HG02588 (cell line): ENCODE results near the gene PCNX4.
"Not testable (repeated sequence)": the region's sequence is repeated elsewhere in the genome, so short reads cannot be mapped to it uniquely, and the experiment has no call there.

ENCODE experiments used
- ATAC-seq: cut with Tn5 transposase; IDR thresholded peaks from one replicate; pipeline ENCODE4 v1.9.1; 2021; ENCODE audit warnings: mild to moderate bottlenecking, moderate library complexity; ENCODE audit not compliant: unreplicated experiment

PCNX4 gene

DNA sequence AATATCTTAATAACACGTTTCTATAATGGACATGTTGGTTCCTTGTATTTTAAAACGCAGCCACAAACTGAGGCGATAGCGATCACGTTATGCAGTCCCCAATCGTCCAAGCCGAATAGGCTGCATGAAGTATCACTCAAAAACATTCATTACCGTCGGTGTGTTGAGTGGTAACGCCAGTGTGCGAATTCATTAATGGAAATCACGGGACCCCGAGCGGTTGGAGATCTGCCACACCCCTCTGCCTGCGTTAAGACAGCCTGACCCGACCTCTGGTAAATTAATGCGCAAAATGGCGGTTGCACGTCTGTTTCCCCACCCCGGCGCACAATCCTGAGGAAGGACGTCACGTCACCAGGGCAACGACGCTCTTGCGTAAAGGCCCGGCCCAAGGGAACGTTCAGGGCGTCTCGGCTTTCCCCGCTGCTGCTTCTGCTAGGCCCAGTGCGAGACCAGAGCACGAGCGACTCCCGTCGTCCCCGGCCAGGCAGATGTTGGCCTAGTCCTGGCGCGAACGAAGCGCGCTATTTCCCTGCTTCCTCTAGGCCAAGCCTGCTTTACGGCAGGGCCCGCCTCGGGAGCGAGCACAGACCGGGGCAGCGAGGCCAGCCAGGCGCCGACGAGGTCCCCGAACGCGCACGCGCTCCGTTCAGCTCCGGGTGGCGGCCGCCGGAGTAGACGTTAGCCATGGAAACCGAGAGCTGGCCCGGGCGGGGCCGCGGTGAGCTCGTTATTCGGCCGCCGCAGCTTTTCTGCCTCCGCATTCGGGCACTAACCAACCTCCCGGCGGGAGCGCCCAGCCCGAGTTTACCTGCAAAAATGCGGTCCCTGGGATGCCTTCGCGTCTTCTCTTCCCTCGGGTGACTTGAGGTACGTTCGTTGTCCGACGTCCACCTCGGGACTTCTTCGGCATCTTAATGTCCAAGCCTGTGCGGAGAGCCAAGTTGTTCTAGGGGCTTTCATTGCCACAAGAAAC is at the start of gene PCNX4:
Gene PCNX4 (plus strand): TSS at position 374 of the 976 bp plus-strand sequence. CDS start 15,716 bp downstream, outside the sequence.
- ATAC-seq, result peak; percentile 98

DNA sequence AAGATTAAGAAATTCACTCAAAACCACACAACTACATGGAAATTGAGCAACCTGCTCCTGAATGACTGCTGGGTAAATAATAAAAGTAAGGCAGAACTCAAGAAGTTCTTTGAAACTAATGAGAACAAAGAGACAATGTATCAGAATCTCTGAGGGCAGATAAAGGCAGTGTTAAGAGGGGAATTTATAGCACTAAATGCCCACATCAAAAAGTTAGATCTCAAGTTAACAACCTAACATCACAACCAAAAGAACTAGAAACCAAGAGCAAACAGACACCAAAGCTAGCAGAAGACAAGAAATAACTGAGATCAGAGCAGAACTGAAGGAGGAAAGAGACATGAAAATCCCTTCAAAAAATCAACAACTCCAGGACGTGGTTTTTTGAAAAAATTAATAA is 43.7 kb upstream of the PCNX4 start:
- ATAC-seq, result not testable (repeated sequence)

- no peak for ATAC-seq
These were observed 40.0 kb upstream of the PCNX4 start for GRCh38 chr14:60051721-60052221.

DNA sequence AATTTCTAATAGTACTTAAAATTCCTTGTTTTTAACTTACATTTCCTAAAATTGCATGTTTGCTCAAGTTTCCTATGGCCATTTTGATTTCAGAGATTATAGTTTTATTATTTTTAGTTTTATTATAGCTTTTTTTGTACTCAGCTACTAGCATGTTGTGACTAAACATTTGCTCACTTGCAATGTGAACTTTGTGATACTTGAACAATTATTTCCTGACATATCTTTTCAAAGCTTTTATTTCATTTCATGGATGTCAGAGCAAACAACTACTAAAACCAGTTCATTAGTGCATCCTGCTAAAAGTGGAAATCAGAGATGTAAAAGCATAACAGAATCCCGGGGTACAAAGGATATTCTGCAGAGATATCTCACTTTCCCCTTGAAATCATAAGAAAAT is 33.6 kb upstream of the PCNX4 start:
- ATAC-seq, result no peak

- ATAC-seq, result no peak
These were observed 30.4 kb upstream of the PCNX4 start for GRCh38 chr14:60061371-60061770.

DNA sequence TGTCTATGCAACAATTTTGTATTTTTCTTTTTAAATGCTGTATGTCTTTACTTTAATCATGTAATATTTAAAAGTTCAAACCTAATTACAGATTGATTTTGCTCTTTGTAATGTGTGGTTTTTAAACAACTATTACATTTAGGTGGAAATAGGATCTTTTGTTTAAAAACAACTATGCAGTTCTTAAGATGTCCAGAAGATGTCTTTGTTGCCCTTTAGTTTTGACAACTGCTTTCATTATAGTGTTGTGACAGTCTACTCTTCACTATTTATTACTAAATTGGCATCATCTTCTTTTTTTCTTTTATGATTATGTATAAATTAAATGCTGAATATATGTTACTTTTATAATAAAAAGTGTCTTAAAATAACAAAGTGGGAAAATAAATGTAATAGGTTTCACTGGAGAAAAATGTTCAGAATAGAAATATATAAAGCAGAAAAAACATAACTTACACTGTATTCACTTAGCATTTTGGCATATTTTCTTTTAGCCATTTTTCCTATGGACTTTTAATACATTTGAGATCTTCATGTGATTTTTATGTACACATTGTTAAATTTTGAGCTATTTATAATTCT is 27.1 kb upstream of the PCNX4 start:
- ATAC-seq, result no peak

- no peak for ATAC-seq
These were observed 23.8 kb upstream of the PCNX4 start for GRCh38 chr14:60067882-60068281.

GRCh38 chr14:60079723-60080122 is 12.0 kb upstream of the PCNX4 start:
- ATAC-seq, result no peak

DNA sequence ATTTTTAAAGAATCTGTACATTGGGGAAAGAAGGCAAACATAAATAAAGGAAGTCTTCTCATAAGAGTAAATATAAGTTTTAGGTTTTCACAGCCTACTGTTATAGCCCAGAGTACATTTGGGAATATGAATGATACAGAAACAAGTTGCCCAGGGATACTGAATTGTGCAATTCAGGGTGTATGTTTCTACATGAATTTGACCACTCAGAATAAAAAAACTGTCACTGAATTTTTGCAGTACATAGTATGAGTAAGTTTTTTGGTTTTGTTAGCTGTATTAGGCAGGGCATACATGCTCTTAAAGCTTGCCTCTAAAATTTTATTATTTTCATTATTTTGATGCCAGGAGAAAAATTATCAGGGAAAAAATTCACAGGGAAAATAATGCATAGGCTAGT is 6.6 kb upstream of the PCNX4 start:
- no peak for ATAC-seq

- no peak for ATAC-seq
These were observed 6.0 kb upstream of the PCNX4 start for GRCh38 chr14:60085693-60086092.

DNA sequence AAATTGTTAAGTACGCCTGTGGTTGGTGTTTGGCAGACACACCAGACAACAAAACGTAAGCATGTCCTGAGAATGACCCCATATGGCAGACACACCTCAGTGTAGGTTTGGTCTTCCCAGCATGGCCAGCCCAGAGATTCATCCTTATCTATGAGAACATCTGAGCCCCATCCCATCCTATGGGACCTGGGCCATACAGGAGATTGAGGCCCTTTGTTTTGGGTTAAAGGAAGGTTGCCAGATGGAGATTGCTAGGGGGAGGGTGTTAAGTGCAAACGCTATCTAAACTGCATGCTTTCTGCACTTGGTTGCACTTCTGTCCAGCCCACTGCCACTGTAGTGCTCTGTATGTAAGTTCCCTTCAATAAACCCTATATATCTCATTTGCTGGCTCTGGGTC is 4.1 kb upstream of the PCNX4 start:
- no peak for ATAC-seq

DNA sequence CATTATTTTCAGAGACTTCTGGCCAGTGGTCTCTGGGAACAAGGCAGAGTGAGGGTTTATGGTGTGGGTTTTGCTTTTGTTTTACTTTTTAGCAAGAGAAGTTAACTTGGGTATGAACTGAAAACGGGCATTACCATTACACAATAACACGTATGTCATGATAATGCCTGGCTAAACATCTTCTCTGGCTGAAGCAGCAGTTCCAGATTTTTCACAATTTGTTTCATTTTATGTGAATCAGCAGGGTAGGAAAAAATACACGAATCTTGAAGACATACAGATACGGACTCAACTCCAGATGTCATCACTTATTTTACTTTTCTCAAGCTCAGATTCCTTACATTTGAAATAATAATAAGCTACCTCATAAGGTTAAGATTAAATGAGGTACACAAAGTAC is 2.5 kb upstream of the PCNX4 start:
- ATAC-seq, result no peak

DNA sequence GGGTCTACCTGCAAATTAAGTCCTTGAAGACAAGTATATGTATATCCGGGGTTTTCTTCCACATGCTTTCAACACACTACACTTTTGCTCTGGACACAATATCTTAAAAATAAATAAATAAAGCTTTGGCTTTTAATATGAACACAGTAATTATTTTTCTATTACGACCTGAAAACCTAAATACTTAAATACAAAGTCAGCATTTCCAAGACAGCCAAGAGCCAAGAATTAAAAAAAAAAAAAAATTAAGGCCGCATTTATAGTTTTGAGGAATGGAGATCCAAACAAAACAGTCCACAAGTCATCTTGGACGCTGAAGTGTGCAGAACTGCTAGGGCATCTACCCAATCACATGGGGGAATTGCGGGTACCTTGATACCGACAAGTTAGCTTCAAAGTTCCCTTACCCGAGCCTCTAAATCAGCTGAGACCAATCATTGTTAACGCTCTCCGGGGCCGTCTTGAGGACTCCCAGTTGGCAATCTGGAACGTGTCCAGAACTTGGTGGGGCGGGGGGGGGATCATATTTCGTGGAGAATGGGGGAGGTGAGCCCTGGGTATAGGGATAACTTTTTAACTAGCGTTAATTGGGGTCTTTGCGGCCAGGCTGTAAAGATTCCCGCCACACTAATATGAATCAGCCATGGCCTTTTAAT is 731 bp upstream of the PCNX4 start:
- ATAC-seq, result no peak

DNA sequence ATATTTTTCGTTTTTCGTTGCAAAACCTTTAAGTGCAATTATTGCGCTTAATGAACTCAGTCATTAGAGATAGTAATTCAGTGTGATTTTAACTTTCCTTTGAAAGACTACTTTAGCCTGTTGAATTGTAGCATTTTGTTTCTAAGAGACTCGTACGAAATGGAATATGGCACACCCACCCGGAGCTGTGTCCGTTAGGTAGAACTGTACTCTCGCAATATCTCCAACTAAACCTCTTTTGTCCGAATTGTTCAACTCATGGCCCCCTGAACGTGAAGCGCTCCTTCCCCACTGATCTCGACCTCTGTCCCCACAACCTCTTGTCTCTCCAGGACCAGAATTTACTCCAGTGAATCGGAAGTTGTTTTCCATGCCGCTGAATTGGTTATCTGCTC is 800 bp downstream of the PCNX4 start:
- ATAC-seq, result no peak

DNA sequence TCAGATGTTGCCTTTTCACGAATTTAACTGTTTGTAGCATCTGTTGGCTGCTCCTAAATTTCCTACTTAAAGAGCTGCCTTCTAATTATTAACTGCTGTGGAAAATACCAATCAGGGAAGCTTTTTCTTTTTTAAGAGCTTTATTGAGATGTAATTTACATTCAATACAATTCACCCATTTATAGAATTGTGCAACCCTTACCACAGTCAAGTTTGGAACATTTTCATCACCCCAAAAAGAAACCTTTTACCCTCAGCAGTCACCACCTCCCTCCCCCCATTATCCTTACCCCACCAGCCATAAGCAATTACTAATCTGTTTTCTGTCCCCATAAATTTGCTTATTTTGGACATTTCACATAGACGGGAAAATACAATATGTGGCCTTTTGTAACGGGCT is 1.4 kb downstream of the PCNX4 start:
- ATAC-seq, result no peak

DNA sequence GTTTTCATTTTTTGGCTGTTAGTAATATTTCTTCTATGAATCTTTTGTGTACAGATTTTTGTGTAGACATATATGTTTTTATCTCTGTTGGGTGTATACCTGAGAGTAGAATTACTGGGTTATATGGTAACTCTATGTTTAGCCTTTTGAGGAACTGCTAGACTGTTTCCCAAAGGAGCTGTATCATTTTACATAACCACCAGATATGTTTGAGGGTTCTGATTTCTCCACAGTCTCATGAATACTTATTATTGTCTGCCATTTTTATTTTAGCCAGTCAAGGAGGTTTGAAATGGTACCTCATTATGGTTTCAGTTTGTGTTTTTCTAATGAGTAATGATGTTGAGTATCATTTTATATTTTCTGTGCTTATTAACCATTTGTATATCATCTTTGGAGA is 1.9 kb downstream of the PCNX4 start:
- ATAC-seq, result no peak

- ATAC-seq, result no peak
These were observed 2.7 kb downstream of the PCNX4 start for GRCh38 chr14:60094306-60094897.

GRCh38 chr14:60095231-60095630 is 3.5 kb downstream of the PCNX4 start:
- no peak for ATAC-seq

- ATAC-seq, result no peak
These were observed 4.2 kb downstream of the PCNX4 start for GRCh38 chr14:60095781-60096450.

- ATAC-seq, result no peak
These were observed 6.3 kb downstream of the PCNX4 start for GRCh38 chr14:60097974-60098373.

- not testable (repeated sequence) for ATAC-seq
These were observed 8.1 kb downstream of the PCNX4 start for GRCh38 chr14:60099855-60100254.
